Measurements from ENCODE around the gene MLLT3.

- TF ChIP-seq, protein P1, sequence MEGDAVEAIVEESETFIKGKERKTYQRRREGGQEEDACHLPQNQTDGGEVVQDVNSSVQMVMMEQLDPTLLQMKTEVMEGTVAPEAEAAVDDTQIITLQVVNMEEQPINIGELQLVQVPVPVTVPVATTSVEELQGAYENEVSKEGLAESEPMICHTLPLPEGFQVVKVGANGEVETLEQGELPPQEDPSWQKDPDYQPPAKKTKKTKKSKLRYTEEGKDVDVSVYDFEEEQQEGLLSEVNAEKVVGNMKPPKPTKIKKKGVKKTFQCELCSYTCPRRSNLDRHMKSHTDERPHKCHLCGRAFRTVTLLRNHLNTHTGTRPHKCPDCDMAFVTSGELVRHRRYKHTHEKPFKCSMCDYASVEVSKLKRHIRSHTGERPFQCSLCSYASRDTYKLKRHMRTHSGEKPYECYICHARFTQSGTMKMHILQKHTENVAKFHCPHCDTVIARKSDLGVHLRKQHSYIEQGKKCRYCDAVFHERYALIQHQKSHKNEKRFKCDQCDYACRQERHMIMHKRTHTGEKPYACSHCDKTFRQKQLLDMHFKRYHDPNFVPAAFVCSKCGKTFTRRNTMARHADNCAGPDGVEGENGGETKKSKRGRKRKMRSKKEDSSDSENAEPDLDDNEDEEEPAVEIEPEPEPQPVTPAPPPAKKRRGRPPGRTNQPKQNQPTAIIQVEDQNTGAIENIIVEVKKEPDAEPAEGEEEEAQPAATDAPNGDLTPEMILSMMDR (IDR thresholded peaks at IDR 0.05): no peak
- no peak for TF ChIP-seq POLR2A (IDR thresholded peaks at IDR 0.05)
These were observed 114.9 kb downstream of the MLLT3 start for GRCh38 chr9:20507431-20507830.

Measured in right lobe of liver (tissue), 4 donors.